H1 (cell line): ENCODE results near the gene TRIM62. TPM values are rescaled to one million over a fixed set of nuclear protein-coding genes. Genes with fewer than 3 reads are reported as not detected.

Experiments used
- CTCF ChIA-PET: fragments of 300-600 bp; sonication (Branson Sonifier 250); formaldehyde crosslinking; loops from one replicate; lab custom pipeline; 2021; ENCODE audit not compliant: partially characterized antibody; lab: Charles Lee
- POLR2A ChIA-PET: fragments of 300-600 bp; sonication (Branson Sonifier 250); formaldehyde crosslinking; loops from one replicate; lab custom pipeline; 2021; ENCODE audit warnings: inconsistent platforms; ENCODE audit not compliant: partially characterized antibody; lab: Charles Lee
- DNase-seq, 2 experiments: peaks; one replicate each; pipeline versions ENCODE4 v3.0.0 to v3.0.0-alpha.2; 2010 to 2022; ENCODE audit warnings: low spot score in 2 of 2, low read depth in 1 of 2, mixed read lengths in 1 of 2
- FAIRE-seq: peaks from 2 replicates; lab custom pipeline; 2011; peaks lifted over from hg19 to GRCh38; lab: Jason Lieb, UNC
- H2AFZ ChIP-seq: 2 replicates; pipeline ENCODE4 v1.8.1; 2012; ENCODE audit warnings: low read length, inconsistent platforms
- H2AK5ac ChIP-seq: 2 replicates; pipeline ENCODE4 v1.6.1; 2013; ENCODE audit warnings: low read depth, low read length
- H2BK120ac ChIP-seq: replicated peaks from 2 replicates; pipeline ENCODE3; 2013; ENCODE audit warnings: low read depth, low read length, inconsistent platforms
- H2BK12ac ChIP-seq: 2 replicates; pipeline ENCODE4 v1.6.1; 2013; ENCODE audit warnings: low read depth, low read length
- H2BK15ac ChIP-seq: 2 replicates; pipeline ENCODE4 v1.6.1; 2013; ENCODE audit warnings: low read length
- H2BK20ac ChIP-seq: 2 replicates; pipeline ENCODE4 v1.6.1; 2013; ENCODE audit warnings: low read length
- H2BK5ac ChIP-seq: 2 replicates; pipeline ENCODE4 v1.6.1; 2013; ENCODE audit warnings: low read depth, low read length
- H3K14ac ChIP-seq: 2 replicates; pipeline ENCODE4 v1.6.1; 2013; ENCODE audit warnings: inconsistent platforms; ENCODE audit not compliant: insufficient read length
- H3K18ac ChIP-seq: 2 replicates; pipeline ENCODE4 v1.6.1; 2013; ENCODE audit warnings: low read length; ENCODE audit errors: extremely low read depth
- H3K23ac ChIP-seq: 2 replicates; pipeline ENCODE4 v1.6.1; 2013; ENCODE audit warnings: inconsistent platforms; ENCODE audit not compliant: insufficient read length
- H3K23me2 ChIP-seq: 2 replicates; pipeline ENCODE4 v1.6.1; 2013; ENCODE audit warnings: low read depth, low read length
- H3K27ac ChIP-seq: 2 replicates; pipeline ENCODE4 v1.6.1; 2011; ENCODE audit warnings: low read depth, low read length, inconsistent platforms
- H3K27me3 ChIP-seq, 4 experiments: replicated peaks in 1 of 4; 1 replicate in 1 of 4; 2 replicates in 3 of 4; pipeline versions ENCODE4 v1.6.1 to v1.8.1; 2011 to 2013; ENCODE audit warnings: low read length in 3 of 4, mild to moderate bottlenecking in 3 of 4, inconsistent platforms in 2 of 4, mixed read lengths in 2 of 4, moderate library complexity in 1 of 4; ENCODE audit not compliant: control insufficient read depth in 3 of 4, insufficient read depth in 3 of 4; ENCODE audit errors: extremely low read depth in 1 of 4
- H3K36me3 ChIP-seq, 4 experiments: 2 replicates each; pipeline versions ENCODE4 v1.6.1 to v1.8.1; 2011 to 2013; ENCODE audit warnings: mild to moderate bottlenecking in 4 of 4, low read length in 3 of 4, moderate library complexity in 2 of 4, control low read depth in 1 of 4, inconsistent platforms in 1 of 4; ENCODE audit not compliant: insufficient read depth in 4 of 4, control insufficient read depth in 2 of 4
- H3K4ac ChIP-seq: replicated peaks from 2 replicates; pipeline ENCODE3; 2013; ENCODE audit warnings: low read length, low read depth, mixed read lengths, inconsistent platforms; ENCODE audit not compliant: insufficient read length
- H3K4me1 ChIP-seq, 4 experiments: replicated peaks in 1 of 4; 1 replicate in 1 of 4; 2 replicates in 3 of 4; pipeline versions ENCODE4 v1.6.1 to v1.8.1; 2011 to 2013; ENCODE audit warnings: low read length in 3 of 4, inconsistent platforms in 2 of 4, mixed read lengths in 1 of 4; ENCODE audit not compliant: insufficient read depth in 4 of 4, control insufficient read depth in 3 of 4
- H3K4me2 ChIP-seq, 2 experiments: 2 replicates each; pipeline versions ENCODE4 v1.6.1 to v1.8.1; 2011 to 2013; ENCODE audit warnings: low read depth in 2 of 2, low read length in 2 of 2, control low read depth in 1 of 2, inconsistent platforms in 1 of 2, mild to moderate bottlenecking in 1 of 2; ENCODE audit not compliant: insufficient read depth in 1 of 2
- H3K4me3 ChIP-seq, 4 experiments: fragments of 200-600, 300-600 bp in 1 of 4; sonication (generic), shearing (Covaris generic), sonication (Bioruptor Twin) in 1 of 4; 2 replicates each; pipeline versions ENCODE4 v1.5.1 to v1.8.1; 2011 to 2016; ENCODE audit warnings: low read length in 4 of 4, low read depth in 3 of 4, control low read depth in 2 of 4, inconsistent platforms in 2 of 4, mild to moderate bottlenecking in 2 of 4, mixed read lengths in 1 of 4, moderate library complexity in 1 of 4; ENCODE audit not compliant: insufficient read depth in 2 of 4; ENCODE audit errors: extremely low read depth in 1 of 4
- H3K56ac ChIP-seq: replicated peaks from 2 replicates; pipeline ENCODE3; 2013; ENCODE audit warnings: low read depth, mild to moderate bottlenecking, mixed read lengths, low read length, inconsistent platforms; ENCODE audit not compliant: insufficient read length
- H3K79me1 ChIP-seq: 2 replicates; pipeline ENCODE4 v1.6.1; 2013; ENCODE audit warnings: low read depth, low read length, control low read depth
- H3K79me2 ChIP-seq, 2 experiments: 2 replicates each; pipeline versions ENCODE4 v1.6.1 to v1.8.1; 2012 to 2013; ENCODE audit warnings: low read length in 2 of 2, mild to moderate bottlenecking in 2 of 2, inconsistent platforms in 1 of 2; ENCODE audit not compliant: insufficient read depth in 2 of 2, control insufficient read depth in 1 of 2
- H3K9ac ChIP-seq, 4 experiments: replicated peaks in 1 of 4; 1 replicate in 1 of 4; 2 replicates in 3 of 4; pipeline versions ENCODE4 v1.6.1 to v1.8.1; 2011 to 2013; ENCODE audit warnings: low read depth in 3 of 4, low read length in 3 of 4, control low read depth in 2 of 4, mild to moderate bottlenecking in 2 of 4, moderate library complexity in 2 of 4, inconsistent platforms in 1 of 4; ENCODE audit errors: extremely low read depth in 1 of 4
- H3K9me3 ChIP-seq, 2 experiments: 2 replicates each; pipeline versions ENCODE4 v1.6.1 to v1.8.1; 2012 to 2013; ENCODE audit warnings: mild to moderate bottlenecking in 2 of 2, moderate library complexity in 2 of 2, control low read depth in 1 of 2, inconsistent platforms in 1 of 2, low read depth in 1 of 2, low read length in 1 of 2, mixed read lengths in 1 of 2; ENCODE audit not compliant: insufficient read depth in 2 of 2
- H4K20me1 ChIP-seq, 2 experiments: replicated peaks in 1 of 2; 2 replicates each; pipeline versions ENCODE3 to v1.8.1; 2011 to 2013; ENCODE audit warnings: inconsistent platforms in 2 of 2, low read length in 2 of 2, mild to moderate bottlenecking in 1 of 2; ENCODE audit not compliant: insufficient read depth in 2 of 2, control insufficient read depth in 1 of 2
- H4K5ac ChIP-seq: 2 replicates; pipeline ENCODE4 v1.6.1; 2013; ENCODE audit warnings: low read length, low read depth, mixed read lengths, inconsistent platforms; ENCODE audit not compliant: insufficient read length
- H4K8ac ChIP-seq: 2 replicates; pipeline ENCODE4 v1.8.0; 2013; ENCODE audit warnings: mild to moderate bottlenecking, moderate library complexity, low read length, inconsistent platforms; ENCODE audit not compliant: insufficient read depth; ENCODE audit errors: extremely low read depth
- H4K91ac ChIP-seq: replicated peaks from 2 replicates; pipeline ENCODE3; 2013; ENCODE audit warnings: low read length, mixed read lengths, inconsistent platforms; ENCODE audit not compliant: insufficient read length
- CBX8 ChIP-seq: fragments of 300-800, 300-1000 bp; sonication (generic); IDR thresholded peaks from 2 replicates; pipeline ENCODE4 v1.7.1; 2016; ENCODE audit warnings: low read depth, low read length, borderline replicate concordance
- EGR1 ChIP-seq: IDR thresholded peaks from 2 replicates; pipeline ENCODE4 v1.6.1; 2011; ENCODE audit warnings: low read depth, low read length, borderline replicate concordance
- EP300 ChIP-seq, 2 experiments: IDR thresholded peaks; 1 replicate in 1 of 2; 2 replicates in 1 of 2; pipeline ENCODE4 v1.6.1; 2011 to 2012; ENCODE audit warnings: low read depth in 2 of 2, low read length in 2 of 2, mild to moderate bottlenecking in 2 of 2, borderline replicate concordance in 1 of 2, inconsistent platforms in 1 of 2, moderate library complexity in 1 of 2
- EZH2 ChIP-seq: fragments of 200-600 bp; sonication (generic); IDR thresholded peaks from 2 replicates; pipeline ENCODE4 v1.7.1; 2012; ENCODE audit warnings: low read depth, mild to moderate bottlenecking, moderate library complexity, low read length, inconsistent platforms; ENCODE audit not compliant: severe bottlenecking
- FOSL1 ChIP-seq: IDR thresholded peaks from 2 replicates; pipeline ENCODE4 v1.6.1; 2011; ENCODE audit warnings: mild to moderate bottlenecking, low read depth, low read length, moderate library complexity; ENCODE audit not compliant: insufficient read depth
- KDM5A ChIP-seq: fragments of 200-600 bp; IDR thresholded peaks from 2 replicates; pipeline ENCODE4 v1.7.1; 2012; ENCODE audit warnings: mild to moderate bottlenecking, low read length, inconsistent platforms, mixed read lengths
- MAFK ChIP-seq: IDR thresholded peaks from 2 replicates; pipeline ENCODE4 v1.6.1; 2012; ENCODE audit warnings: low read depth, mild to moderate bottlenecking, improper control_type of control experiment, low read length
- SIX5 ChIP-seq: IDR thresholded peaks from 2 replicates; pipeline ENCODE4 v1.6.1; 2011; ENCODE audit warnings: mild to moderate bottlenecking, low read depth, low read length
- SP4 ChIP-seq: IDR thresholded peaks from 2 replicates; pipeline ENCODE4 v1.6.1; 2012; ENCODE audit warnings: low read length, inconsistent platforms
- WGBS, 2 experiments: shearing (Covaris generic) in 1 of 2; methylation state at CpG; one replicate each; pipeline versions ENCODE4 v1.1.6 to v1.1.7; 2013 to 2015; ENCODE audit warnings: low lambda C conversion rate in 2 of 2, mixed read lengths in 2 of 2, inconsistent platforms in 1 of 2, low coverage in 1 of 2, missing lambda C conversion rate in 1 of 2; ENCODE audit not compliant: insufficient replicate concordance in 2 of 2, insufficient coverage in 1 of 2, insufficient read length in 1 of 2; ENCODE audit errors: extremely low coverage in 1 of 2, missing lambda C conversion rate in 1 of 2; 5-methylcytosine and 5-hydroxymethylcytosine counted together
- polyA plus RNA-seq, 7 experiments: library from polyadenylated mRNA; depleted of rRNA in 3 of 7; stranded (reverse) in 5 of 7; unstranded in 2 of 7; fragments of >200 nt in 5 of 7; fragments of 200-250 nt in 2 of 7; gene quantifications; 1 replicate in 5 of 7; 2 replicates in 1 of 7; 4 replicates in 1 of 7; pipeline versions ENCODE4 v1.2.1 to v1.2.3, GENCODE V29; 2011 to 2013; ENCODE audit warnings: missing spikeins in 2 of 7, mixed read lengths in 2 of 7
- total RNA-seq: library from RNA; stranded (reverse); fragmentation: NEBNext Ultra II Directional; extraction: Animal tissue kit (Norgen Biotek cat#: 25700); gene quantifications from 2 replicates; pipeline ENCODE4 v1.2.1, GENCODE V29; 2021

TRIM62 gene
- total and polyA plus RNA-seq, 2 of the 8 experiments (the other 6 are each of a cell fraction or from before 2014, with no cell fraction given): 6.3 to 10.8 TPM

- no peak for DNase-seq
- no peak overlapping the region for H4K91ac ChIP-seq
- H3K79me2 ChIP-seq: no peaks in the 10 kb centered on the region
- H2AFZ ChIP-seq: no peak overlapping the region
- H2BK5ac ChIP-seq: no peak overlapping the region
- H3K4ac ChIP-seq: no peak overlapping the region
- no peak overlapping the region for H3K18ac ChIP-seq
- H3K36me3 ChIP-seq: peaks cover 0 to 5% (median 0%) of the 10 kb centered on the region in 4 experiments; a peak in 2 of 8 replicates
- H3K56ac ChIP-seq: no peak overlapping the region
- no peak overlapping the region for H3K4me3 ChIP-seq
- no peak overlapping the region for H3K9ac ChIP-seq
- no peak overlapping the region for H3K23ac ChIP-seq
- H3K4me2 ChIP-seq: no peak overlapping the region
- WGBS, 2 experiments: 89% methylated on average over 3 of the region's 3 CpGs; no CpG with 5 or more reads in 1 of the 2 experiments
- ChIA-PET POLR2A (no interaction called here), CTCF (interaction anchor here (1.0 to 4.8 kb wide), 5 partner anchors 12 to 172 kb away, joined by 4 to 55 read pairs (median 5); partner anchors contain the start of gene A3GALT2)
- no peak for FAIRE-seq
- no peak overlapping the region for H2AK5ac ChIP-seq
- H3K4me1 ChIP-seq: peaks cover 14 to 25% (median 17%) of the 10 kb centered on the region in 4 experiments
- H2BK15ac ChIP-seq: no peak overlapping the region
- H2BK20ac ChIP-seq: no peak overlapping the region
- no peak overlapping the region for H2BK12ac ChIP-seq
- H4K5ac ChIP-seq: no peak overlapping the region
- H3K79me1 ChIP-seq: no peaks in the 10 kb centered on the region
- no peak overlapping the region for H4K8ac ChIP-seq
- H3K27ac ChIP-seq: no peak overlapping the region
- H4K20me1 ChIP-seq: peaks cover 0 to 2% of the 10 kb centered on the region in 2 experiments
- H3K23me2 ChIP-seq: no peaks in the 10 kb centered on the region
- H2BK120ac ChIP-seq: no peak overlapping the region
- H3K27me3 ChIP-seq: no peaks in the 10 kb centered on the region
- H3K9me3 ChIP-seq: no peaks in the 10 kb centered on the region
- H3K14ac ChIP-seq: no peak overlapping the region
- TF ChIP-seq FOSL1 (no peak), SIX5 (no peak), KDM5A (no peak), EP300 (IDR thresholded peaks at IDR 0.05; ENCODE audit: borderline replicate concordance in 1 of 2, low read depth in 2 of 2, low read length in 2 of 2) (no peak), CBX8 (no peak), SP4 (no peak), EZH2 (no peak), EGR1 (no peak), MAFK (no peak)
These were observed 33.2 kb downstream of the TRIM62 start for GRCh38 chr1:33148615-33149014.
